ENCODE data around the gene STIM2.

- TF ChIP-seq CTCF (conservative IDR thresholded peaks at IDR 0.05): no peak
- no peak for TF ChIP-seq EZH2 (IDR thresholded peaks at IDR 0.05; ENCODE audit: low read depth)
Observed at GRCh38 chr4:27007507-27007906, 146.9 kb downstream of the STIM2 start.

All from PC-9 (cell line).